GM12891 (cell line): Measurements from ENCODE around the gene CPN1.

Experiments used
- POLR2A ChIP-seq: IDR thresholded peaks from 2 replicates; pipeline ENCODE4 v1.6.1; 2011; ENCODE audit warnings: low read depth, low read length, control low read depth
- POU2F2 ChIP-seq: IDR thresholded peaks from 2 replicates; pipeline ENCODE4 v1.6.1; 2011; ENCODE audit warnings: low read depth, mild to moderate bottlenecking, control low read depth, low read length, moderate library complexity
- TAF1 ChIP-seq: IDR thresholded peaks from 2 replicates; pipeline ENCODE4 v1.6.1; 2011; ENCODE audit warnings: low read depth, low read length, control low read depth

- TF ChIP-seq POU2F2 (no peak), POLR2A (no peak), TAF1 (no peak)
These were observed 27.8 kb downstream of the CPN1 start for GRCh38 chr10:100053686-100054460.
